CD4-positive, alpha-beta T cell treated with Interleukin-6 at 100 ng/mL for 8 hours (primary cell): ENCODE data around the gene SLC12A1.
A peak's percentile ranks its signal among the peaks of the same experiment; 100 is the strongest.

Experiments
- DNase-seq: peaks from one replicate; pipeline ENCODE4 v3.0.0-alpha.2; 2020; ENCODE audit warnings: mixed read lengths, low spot score

The SLC12A1 gene

DNA sequence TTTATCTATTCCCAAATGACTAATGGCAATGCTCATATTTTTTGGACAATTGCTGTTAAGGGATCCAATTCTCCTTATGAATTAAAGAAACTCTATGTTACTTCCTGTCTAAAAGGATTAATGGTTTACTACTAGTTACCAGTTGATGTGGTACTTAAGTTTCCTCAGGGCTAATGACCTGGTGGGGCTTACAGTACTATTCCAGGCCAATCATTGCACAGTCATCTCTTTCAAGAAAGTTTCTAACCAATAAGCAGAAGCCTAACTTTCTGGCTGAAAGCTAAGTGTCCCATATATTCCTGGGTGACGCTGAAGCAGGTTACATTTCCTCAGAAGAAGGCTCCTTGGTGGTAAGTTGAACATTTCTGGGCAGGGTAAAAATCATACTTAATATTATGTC is at the start of gene SLC12A1:
Gene SLC12A1 (plus strand): TSS at position 322 of the 400 bp plus-strand sequence. CDS start 1,418 bp downstream, outside the sequence.
- no peak for DNase-seq

DNA sequence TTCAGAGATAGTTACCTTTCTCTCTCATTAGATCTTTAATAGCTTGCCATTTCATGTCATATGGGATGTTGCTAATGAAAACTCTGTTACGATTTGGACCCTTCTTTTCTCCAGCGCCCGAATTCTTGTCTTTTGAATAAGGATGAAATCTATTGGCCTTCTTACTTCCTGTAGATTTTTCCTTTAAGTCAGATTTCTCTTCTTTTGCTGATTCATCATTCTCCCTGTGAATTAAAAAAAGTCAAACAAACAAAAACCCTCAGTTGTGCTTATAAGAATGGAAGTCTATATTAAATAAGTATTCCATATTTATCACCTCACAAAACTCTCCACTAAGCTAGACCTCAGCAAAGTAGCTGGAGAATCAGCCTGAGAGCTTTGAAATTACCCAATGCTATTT is 37.5 kb upstream of the SLC12A1 start:
- DNase-seq: no peak

DNA sequence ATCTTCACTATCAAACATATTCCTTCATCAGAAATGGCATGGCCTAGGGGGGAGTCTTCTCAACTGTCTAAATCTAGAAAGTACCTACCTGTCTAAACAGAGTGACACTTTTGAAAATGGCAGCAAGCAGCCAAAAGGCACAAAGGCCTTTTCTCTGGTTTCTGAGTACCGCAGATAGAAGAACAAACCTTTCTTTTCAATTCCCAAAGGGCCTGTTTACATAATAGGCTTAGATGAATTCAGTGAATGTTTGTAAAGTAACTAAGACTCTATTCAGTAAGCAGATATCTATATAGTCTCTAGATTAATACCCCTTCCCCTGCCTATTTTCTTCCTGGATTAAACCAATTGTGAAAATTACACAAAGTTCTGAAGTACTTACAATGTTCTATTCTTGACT is 35.1 kb upstream of the SLC12A1 start:
- DNase-seq: no peak

DNA sequence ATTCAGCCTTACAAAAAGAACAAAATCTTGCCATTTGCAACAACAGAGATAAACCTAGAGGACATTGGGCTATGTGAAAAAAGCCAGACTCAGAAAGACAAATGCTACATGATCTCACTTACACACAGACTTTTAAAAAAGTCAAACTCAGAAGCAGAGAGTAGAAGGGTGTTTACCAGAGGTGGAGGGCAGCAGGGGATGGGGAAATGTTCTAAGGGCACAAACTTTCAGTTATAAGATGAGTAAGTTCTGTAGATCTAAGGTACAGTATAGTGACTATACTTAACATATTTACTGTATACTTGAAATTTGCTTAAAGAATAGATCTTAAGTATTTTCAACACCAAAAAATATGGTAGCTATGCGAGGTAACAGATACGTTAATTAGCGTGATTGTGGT is 31.0 kb upstream of the SLC12A1 start:
- no peak for DNase-seq

DNA sequence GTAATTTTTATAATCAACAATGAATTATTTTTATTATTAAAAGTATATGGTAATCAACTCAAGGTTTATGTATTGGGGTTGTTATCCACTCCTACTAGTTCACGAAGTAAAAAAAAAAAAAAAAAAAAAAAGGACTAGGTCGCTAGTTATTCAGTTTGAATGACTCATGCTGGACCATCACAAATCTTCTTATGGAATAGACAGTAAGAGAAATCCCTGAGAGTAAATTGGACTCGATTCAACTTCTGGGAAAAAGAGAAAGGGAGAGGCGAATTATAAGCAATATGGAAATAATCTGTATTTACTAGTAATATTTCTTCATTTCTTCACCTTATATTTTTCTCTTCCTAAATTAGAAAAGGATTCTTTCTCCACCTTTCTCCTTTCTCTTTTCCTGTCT is 30.0 kb upstream of the SLC12A1 start:
- DNase-seq: no peak

GRCh38 chr15:48176957-48177356 is 29.1 kb upstream of the SLC12A1 start:
- no peak for DNase-seq

GRCh38 chr15:48177383-48177765 is 28.7 kb upstream of the SLC12A1 start:
- DNase-seq: no peak

DNA sequence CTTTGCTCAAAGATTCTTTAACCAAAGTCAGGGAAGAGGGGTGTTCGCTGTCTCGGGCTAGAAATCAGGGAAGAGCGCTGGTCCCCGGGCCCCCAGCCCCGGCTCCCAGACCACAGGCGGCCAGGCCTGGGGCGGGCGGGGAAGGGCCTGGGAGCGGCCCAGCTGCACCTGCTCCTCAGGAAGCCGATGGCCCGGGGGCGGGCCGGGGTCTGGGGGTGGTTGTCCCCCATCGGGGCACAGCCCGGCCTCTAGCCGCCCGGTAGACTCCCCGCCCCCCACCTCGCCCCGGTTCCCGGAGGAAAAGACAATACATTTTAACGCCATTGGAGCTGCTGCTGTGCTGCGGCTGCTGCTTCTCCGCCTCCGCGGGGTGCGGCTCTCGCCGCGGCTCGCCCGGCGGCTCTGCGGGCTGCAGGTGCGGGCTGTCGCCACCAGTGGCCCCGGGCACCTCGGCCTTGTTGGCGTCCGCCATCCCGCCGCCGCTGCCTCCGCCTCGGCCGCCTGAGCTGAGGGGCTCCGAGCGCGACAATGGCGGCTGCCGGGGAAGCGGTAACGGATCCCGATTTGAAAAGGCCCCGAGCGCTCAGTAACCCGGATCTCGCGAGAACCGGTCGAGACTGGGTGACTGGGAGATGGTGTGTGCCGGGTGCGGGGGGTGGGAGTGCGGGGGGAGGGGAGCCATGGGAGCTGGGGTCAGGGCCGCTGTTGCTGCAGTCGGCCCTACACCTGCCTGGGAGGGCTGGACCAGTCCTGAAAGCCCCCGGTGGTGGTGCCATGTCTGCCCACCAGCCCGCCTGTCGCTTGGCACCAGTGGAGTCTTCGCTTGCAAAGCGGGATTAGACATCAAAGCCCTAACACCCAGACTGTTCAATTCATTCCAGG is 28.1 kb upstream of the SLC12A1 start, which contains the start of gene MYEF2:
Gene MYEF2 (minus strand): TSS at position 530 of the 882 bp plus-strand sequence. CDS start 58 bp downstream, at position 472.
- DNase-seq: peak; percentile 50

DNA sequence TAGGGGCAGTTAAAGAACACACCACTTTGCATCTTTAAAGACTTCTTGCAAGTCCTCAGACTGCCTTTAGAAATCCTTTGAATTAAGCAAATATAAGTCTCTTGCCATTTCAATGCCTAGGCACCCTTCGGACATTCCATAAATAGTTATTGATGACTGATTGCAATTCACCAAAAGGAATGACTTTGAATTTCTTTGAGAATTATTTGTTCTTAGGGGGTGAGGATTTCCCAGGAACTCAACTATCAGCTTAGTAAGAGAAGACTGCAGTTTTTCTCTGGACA is 27.5 kb upstream of the SLC12A1 start:
- DNase-seq: no peak

DNA sequence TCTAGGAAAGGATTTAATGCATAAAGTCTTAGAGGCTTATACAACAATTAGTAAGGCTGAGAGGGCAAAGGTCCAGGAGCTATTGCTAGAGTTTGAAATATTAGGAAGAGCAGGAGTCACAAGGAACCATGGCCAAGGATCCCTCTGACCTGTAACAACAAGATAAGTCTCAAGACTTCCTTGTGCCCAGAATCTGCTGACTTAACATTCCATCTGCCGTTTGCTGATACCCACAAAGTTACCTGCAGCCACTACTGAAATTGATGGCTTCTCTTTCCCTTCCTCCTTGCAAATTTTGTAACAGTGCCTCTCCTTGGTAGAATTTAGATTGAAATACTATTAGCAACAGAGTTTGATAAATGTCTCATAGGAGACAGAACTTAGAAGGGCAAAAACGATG is 23.4 kb upstream of the SLC12A1 start:
- DNase-seq: no peak

DNA sequence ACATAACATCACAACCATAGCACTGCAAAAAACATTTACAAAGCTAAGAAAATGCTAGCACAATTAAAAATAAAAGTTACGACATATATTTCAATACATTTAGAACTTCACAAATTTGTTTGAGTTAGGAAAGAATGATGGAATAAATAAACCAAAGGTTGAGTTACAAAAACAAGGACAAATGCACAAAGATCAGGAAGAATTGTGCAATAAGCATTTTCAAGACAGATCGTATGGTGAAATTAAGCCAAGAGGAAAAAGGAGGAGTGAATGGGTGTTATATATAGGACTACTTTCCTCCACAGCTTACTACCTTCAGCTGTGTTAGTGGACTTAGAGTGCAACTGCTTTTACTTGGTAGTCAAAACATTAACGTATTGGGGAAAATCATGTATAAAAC is 20.6 kb upstream of the SLC12A1 start:
- DNase-seq: no peak

- no peak for DNase-seq
Observed at GRCh38 chr15:48186271-48186670, 19.8 kb upstream of the SLC12A1 start.

DNA sequence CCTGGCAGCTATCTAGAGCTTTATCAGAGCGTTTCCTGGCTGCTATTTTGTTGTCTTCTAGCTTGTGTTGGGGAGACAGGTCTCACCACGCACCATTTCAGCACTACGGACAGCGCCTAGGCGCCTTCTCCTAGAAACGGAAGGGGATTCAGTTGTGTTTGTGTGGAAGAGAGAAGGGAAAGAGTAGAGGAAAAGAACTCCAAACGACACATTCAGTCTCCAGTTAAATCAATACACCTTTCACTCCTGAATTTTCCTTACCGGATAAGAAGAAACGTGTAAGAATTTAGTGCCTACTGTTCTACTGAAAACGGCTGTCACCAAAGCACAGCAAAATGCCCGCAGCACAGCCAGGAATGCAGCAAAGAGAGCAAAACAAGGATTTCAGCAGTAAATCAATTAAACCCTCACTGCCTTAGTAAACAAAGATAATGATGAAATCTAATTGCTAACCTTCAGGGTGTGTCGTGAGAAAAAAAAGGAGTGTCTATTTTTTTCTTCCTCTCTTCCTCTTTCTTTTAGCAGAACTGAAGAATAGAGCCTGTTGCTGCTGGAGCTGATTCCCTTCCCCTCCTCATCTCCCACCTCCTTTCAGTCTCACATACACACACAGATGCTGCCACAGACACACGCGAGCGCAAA is 15.0 kb upstream of the SLC12A1 start:
- DNase-seq: no peak

GRCh38 chr15:48191574-48192225 is 14.4 kb upstream of the SLC12A1 start, which contains the start of gene CTXN2:
Gene CTXN2, plus strand, starts transcription at chr15:48191665. Its CDS starts 9,636 bp downstream, at chr15:48201301.
- DNase-seq: no peak

DNA sequence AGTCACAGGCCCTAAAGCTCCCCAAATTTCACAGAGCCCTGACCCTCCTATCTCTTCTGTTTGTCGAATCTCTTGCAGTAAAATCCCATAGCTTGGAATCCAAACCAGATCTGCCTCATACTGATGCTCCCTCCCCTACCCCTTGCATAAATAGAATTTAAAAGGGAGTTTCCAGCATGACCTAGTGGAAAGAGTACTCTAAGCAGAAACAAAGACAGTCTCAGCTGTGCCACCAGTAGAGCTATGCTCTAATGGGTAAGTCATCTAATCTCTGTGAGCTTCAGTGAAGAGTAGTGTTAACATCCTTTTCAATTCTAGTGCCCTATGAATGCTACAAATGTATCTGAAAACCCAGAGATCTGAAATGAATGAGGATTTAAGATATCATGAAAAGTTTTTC is 4.0 kb upstream of the SLC12A1 start:
- DNase-seq: no peak

DNA sequence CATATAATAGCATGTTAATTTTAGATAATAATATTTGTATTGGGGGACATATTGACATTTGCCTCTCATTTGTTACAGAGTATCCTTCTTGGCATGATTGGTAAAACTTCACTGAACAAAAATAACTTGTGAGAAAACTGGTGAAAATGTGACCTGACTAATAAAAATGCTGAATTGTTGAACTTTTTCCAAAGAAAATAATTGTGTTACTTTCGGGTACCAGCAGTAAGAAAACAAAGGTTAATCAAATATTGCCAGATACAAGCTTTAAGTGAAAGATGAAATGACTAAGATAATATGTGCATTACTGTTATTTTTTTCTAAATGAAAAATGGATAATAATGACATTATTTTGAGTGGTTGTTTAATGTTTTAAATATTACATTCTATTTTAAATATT is 15.2 kb downstream of the SLC12A1 start:
- no peak for DNase-seq

- no peak for DNase-seq
Observed at GRCh38 chr15:48221885-48222284, 15.8 kb downstream of the SLC12A1 start.

DNA sequence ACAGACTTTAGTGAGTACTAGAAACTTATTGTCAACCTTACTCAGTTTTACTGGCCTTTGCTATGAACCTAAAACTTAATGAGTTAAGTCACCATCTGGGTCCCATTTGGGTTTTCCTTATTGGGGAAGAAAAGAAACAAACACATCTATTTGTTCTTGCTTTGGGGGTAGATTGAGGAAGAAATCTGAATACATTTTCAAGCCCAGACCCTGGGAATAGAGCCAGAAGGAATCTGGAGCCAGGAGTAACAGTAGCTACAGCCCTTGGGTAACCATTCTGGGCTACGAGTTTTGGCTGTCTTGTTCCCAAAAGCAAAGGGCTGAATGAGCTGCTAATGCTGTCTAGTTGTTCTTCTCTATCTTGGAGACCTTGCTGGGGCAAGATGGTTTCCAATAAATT is 16.5 kb downstream of the SLC12A1 start:
- no peak for DNase-seq

GRCh38 chr15:48225771-48226170 is 19.7 kb downstream of the SLC12A1 start:
- no peak for DNase-seq

- DNase-seq: no peak
Observed at GRCh38 chr15:48230498-48230897, 24.4 kb downstream of the SLC12A1 start.

GRCh38 chr15:48233246-48233645 is 27.1 kb downstream of the SLC12A1 start:
- no peak for DNase-seq

DNA sequence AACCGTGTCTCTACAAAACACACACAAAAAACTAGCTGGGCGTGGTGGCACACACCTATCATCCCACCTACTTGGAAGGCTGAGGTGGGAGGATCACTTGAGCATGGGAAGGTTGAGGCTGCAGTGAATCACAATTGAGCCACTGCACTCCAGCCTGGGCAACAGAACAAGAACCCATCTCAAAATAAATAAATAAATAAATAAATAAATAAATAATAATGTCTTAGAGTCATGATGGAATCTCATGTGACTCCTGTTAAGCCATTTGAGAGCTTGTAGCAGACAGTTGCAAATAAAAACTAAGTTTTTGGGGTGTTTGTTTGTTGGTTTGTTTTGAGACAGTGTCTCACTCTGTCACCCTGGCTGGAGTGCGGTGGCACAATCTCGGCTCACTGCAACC is 33.2 kb downstream of the SLC12A1 start:
- no peak for DNase-seq

DNA sequence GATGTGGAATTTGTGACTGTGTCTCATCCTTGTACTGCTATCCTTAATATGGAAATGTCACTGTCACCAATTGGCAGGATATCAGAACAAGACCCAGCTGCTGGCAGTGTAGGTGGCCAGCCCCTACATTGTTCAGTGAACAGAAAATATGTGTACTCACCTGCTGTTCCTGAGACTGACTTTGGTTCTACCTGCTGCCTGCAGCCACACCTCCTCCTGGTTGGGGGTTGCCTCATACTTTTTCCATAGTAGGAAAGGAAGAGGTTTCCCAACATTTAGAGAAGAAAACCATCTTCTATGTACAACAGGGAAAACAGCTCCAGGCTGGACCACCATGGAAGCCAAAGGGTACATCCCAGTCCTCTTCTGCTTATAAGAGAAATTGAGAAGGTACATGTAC is 35.9 kb downstream of the SLC12A1 start:
- no peak for DNase-seq
